AG09309 (cell line): Measurements from ENCODE around the gene ENPP1.
A peak's percentile ranks its signal among the peaks of the same experiment; 100 is the strongest.

Experiments used
- DNase-seq: peaks from one replicate; pipeline ENCODE4 v3.0.0-alpha.2; 2010; ENCODE audit warnings: low read depth
- H3K4me3 ChIP-seq: 2 replicates; pipeline ENCODE4 v1.5.1; 2011; ENCODE audit warnings: mild to moderate bottlenecking, low read depth, low read length, moderate library complexity; ENCODE audit not compliant: control insufficient read depth
- TF ChIP-seq, protein P1 (sequence below): IDR thresholded peaks from 2 replicates; pipeline ENCODE4 v1.5.1; 2011; ENCODE audit warnings: mild to moderate bottlenecking, low read depth, low read length, inconsistent platforms; ENCODE audit not compliant: insufficient read depth, control insufficient read depth; ENCODE audit errors: missing control alignments

ENPP1 gene

DNA sequence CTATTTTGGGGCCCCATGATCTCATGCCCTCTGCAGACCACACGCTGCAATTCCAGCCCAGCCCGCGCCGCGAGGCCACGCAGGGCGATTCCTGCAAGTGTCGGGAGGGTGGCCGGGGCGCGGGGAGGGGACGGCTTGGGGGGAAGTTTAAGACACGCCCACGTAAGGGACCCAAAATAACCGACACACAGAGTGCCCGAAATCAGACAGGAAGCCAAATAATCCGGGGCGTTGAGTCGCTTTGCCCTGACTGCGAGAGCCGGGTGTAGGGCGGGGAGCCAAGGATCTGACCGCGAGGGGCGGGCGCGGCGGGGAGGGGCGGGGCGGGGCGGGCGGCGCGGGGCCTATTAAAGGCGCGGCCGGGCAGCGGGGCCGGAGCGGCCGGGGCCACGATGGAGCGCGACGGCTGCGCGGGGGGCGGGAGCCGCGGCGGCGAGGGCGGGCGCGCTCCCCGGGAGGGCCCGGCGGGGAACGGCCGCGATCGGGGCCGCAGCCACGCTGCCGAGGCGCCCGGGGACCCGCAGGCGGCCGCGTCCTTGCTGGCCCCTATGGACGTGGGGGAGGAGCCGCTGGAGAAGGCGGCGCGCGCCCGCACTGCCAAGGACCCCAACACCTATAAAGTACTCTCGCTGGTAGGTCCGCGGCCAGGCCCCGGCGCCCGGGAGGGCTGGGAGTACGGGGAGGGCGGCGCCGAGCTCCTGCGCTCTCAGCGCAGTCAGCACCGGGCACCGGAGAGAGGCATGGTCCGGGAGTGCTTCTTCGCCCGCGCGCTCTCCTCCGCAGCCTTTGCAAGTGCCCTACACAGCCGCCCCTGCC is at the start of gene ENPP1:
Gene ENPP1, plus strand, starts transcription at position 377 of the 816 bp plus-strand sequence. Its CDS starts 16 bp downstream, at position 393.
- TF ChIP-seq, protein P1, sequence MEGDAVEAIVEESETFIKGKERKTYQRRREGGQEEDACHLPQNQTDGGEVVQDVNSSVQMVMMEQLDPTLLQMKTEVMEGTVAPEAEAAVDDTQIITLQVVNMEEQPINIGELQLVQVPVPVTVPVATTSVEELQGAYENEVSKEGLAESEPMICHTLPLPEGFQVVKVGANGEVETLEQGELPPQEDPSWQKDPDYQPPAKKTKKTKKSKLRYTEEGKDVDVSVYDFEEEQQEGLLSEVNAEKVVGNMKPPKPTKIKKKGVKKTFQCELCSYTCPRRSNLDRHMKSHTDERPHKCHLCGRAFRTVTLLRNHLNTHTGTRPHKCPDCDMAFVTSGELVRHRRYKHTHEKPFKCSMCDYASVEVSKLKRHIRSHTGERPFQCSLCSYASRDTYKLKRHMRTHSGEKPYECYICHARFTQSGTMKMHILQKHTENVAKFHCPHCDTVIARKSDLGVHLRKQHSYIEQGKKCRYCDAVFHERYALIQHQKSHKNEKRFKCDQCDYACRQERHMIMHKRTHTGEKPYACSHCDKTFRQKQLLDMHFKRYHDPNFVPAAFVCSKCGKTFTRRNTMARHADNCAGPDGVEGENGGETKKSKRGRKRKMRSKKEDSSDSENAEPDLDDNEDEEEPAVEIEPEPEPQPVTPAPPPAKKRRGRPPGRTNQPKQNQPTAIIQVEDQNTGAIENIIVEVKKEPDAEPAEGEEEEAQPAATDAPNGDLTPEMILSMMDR, result peak; percentile 32
- DNase-seq, result no peak
- H3K4me3 ChIP-seq, result peak within 1 kb of the TSS; percentile 55

DNA sequence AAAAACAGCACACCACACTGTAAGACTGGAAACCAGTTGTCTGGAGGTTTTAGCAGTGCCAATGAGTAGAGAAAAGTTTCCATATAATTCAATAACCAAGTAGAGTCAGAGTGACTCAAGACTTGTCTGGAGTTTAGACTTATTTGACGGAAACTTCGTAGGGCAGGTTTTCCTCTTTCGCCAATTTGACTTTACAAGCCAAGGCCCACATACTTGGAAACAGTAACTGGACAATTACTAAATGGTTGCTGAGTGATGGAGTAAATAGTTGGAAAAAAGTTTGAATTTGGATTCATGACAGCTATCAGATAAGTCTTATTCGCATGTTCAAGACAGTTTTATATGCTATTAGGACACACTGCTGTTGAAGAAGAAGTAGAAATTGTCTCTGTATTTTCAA is 48.9 kb upstream of the ENPP1 start:
- DNase-seq, result peak; percentile 68
- TF ChIP-seq, protein P1, result no peak
- H3K4me3 ChIP-seq, result no peak overlapping the region

DNA sequence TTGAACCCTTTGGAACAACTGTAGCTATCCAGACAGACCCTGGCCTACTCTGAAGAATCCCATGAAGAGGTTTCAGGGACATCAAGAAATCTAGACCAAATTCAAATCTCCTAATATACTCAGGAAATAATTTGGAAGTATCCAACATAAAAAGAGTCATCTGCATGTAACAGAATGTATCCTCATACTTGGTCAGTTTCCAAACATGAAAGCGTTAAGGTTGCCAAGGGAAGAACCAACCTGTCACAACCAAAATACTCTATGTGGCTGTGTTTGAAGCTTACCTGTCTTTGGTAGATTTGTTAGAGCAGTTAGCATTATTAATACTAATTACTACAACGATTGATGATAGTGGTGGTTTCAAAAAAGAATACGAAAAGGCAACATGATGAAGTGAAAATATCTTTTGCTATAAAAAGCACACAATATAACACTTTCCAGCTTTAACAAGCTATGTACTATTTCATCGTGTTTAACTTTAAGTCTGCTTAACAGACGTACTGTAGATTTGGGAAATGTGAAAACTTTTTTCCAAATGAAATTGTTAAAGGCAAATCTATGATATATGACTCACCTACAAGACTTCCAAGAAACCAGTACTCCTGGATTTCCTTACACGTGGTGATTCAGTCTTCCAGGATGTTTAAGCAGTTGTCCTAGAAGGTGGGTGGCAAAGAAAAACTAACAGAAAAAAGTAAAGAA is 46.6 kb upstream of the ENPP1 start:
- H3K4me3 ChIP-seq, result no peak overlapping the region
- TF ChIP-seq, protein P1, result no peak
- DNase-seq, result peak; percentile 48

DNA sequence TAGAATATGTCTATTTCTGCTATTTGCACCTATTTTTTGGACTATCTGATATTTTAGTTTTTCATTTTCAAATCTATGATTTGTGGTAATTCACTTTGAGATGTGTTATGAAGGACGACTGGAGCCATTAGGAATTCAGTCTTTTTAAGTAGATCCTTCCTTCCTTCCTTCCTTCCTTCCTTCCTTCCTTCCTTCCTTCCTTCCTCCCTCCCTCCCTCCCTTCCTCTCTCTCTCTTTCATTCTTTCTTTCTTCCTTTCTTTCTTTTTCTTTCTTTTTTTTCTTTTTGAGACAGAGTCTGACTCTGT is 46.1 kb upstream of the ENPP1 start:
- TF ChIP-seq, protein P1, result no peak
- no peak for DNase-seq
- H3K4me3 ChIP-seq, result no peak overlapping the region

DNA sequence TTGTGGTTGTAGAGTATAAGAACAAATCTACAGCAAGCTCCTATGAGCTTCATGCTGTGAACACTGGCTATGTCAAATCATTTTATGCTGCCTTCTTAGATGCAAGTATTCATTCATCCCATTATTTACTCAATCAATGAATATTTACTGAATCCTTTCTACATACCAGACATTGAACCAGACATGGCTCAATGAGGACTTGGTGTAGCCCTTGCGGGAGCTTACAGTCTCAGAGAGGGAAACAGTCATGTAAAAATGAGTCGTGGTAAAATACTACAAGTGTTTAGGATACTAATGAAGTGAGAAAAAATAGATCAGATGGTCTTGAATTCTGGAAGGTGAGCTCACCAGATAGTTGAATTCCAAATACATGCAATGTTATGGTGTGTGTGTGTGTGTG is 44.8 kb upstream of the ENPP1 start:
- DNase-seq, result no peak
- TF ChIP-seq, protein P1, result no peak

DNA sequence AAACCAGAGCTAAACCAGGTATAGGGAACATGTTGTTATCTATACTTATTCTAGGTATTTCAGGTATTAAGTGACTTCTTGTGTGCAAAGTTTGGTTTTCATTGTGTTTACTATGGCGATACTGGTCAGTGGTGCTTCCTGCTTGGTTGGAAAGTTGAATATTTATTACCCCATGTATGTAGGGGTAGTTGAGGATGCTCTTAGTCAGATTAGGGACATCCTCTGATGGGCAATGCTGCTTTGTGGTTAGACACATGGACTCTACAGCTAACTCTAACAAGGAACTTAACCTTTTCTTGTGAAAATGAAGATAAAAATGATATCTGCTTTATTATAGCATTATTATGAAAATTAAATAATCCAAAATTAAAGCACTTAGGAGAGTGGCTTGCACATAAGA is 44.1 kb upstream of the ENPP1 start:
- TF ChIP-seq, protein P1, result no peak
- DNase-seq, result no peak
- H3K4me3 ChIP-seq, result no peak overlapping the region

More for the DNA sequence above, 44.8 kb upstream of the ENPP1 start:
- no peak overlapping the region for H3K4me3 ChIP-seq
